ENCODE measurements around the gene MCOLN2.
"Not testable (repeated sequence)": the region's sequence is repeated elsewhere in the genome, so short reads cannot be mapped to it uniquely, and the experiment has no call there.

MCOLN2 gene

DNA sequence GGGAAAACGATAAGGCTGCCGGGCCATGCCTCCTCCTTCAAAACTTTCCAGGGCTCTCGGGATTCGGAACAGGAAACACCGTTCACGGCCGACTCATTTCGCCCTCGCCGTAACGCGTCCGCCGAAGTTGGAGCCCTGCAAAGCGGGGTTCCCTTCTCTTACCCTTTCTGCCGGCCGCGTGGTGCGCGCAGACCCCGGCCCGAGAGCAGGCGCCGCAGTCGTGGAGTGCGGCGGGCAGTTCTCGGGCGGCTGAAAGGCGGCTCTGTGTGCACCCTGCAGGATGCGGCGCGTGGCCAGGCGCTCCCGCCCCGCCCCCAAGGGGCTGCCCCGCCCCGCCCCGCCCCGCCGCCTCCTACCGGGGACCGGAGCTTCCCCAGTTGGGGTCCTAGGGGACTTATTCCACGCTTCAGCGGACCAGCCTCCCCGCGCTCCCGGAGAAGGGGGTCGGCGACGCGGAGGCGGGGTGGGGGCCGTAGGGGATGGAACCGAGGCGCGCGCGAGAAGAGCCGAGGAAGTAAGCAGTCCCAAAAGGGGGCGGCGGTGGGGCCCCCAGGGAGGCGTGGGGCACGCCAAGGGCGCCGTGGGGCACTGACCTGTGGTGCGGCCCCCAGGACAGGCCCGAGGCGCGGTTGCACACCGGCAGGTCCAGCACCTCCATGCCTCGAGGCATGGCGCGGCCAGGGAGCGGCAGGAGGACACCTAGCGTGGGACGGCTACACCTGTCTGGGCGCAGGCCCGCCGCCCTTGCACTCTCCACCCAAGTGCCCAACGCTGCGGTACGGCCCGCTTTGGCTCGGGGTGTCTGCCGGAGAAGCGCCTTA, at the start of gene MCOLN2:
Gene MCOLN2, minus strand, starts transcription at position 268 of the 821 bp plus-strand sequence. Its CDS starts 241 bp downstream, at position 27.
- peak; percentile 24 to 69 (median 66) for DNase-seq

DNA sequence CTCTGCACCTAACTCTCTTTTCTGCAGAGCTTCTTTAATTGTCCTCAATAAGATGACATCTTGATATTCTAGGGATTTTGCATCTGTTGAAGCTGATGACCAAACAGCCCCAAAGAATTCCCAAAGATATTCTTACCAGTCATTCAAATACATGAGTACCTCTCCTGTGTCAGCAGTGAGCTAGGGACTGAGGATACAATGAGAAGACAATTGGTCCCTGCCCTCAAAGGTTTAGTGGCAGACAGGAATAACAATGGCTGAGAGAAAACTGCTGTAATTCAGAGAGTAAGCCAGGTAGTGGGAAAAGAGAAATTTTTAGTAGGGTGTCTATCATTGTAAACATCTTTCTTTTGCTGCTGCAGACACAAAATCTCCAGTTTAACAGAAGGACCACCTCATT, 45.5 kb upstream of the MCOLN2 start:
- DNase-seq = no peak

DNA sequence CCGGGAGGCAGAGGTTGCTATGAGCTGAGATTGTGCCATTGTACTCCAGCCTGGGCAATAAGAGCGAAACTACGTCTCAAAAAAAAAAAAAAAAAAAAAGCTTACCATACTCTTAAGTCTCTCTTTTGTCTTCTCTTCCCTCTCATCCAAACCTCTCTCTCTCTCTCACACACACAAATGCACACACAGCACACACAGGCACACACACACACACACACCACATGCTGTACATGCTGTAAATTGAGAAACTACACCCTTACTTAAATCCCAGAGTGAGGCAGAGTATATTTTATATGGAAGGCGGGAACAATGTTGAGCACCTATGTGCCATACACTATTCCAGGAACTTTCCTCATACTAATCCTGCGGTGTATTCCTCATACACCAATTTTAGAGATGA, 44.9 kb upstream of the MCOLN2 start:
- no peak for DNase-seq

DNA sequence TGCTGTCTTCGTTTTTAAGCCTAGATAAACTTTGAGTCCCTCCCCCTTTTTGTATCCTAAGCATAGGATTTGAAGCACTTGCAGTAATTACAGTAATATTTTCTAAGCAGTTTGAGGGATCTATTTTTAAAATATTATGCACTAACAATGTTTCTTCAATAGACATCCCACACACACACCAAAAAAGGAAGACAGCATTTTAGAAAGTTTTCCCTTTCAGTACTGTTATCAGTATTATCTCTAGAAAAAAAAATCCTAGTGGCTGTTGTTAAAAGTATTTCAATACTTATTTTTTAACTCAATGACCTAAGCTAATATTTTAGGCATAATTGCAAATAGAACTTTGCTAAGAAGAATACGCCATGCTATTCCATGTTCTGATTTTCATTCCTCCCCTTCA, 36.3 kb upstream of the MCOLN2 start:
- no peak for DNase-seq

DNA sequence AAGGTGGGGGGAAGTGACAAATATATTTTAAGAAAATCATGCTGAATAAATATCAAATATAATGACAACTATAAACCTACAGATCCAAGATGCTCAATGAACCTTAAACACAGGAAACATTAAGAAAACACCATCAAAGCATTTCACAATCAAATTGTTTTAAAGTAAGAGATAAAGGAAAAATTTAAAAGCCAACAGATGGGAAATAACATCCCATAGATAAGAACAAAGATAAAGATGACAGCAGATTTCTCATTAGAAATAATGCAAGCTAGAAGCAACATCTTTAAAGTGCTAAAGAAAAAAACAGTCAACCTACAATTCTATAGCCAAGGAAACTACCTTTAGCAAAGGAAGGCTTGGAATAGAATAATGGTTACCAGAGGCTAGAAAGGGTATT, 33.6 kb upstream of the MCOLN2 start:
- DNase-seq = no peak

DNA sequence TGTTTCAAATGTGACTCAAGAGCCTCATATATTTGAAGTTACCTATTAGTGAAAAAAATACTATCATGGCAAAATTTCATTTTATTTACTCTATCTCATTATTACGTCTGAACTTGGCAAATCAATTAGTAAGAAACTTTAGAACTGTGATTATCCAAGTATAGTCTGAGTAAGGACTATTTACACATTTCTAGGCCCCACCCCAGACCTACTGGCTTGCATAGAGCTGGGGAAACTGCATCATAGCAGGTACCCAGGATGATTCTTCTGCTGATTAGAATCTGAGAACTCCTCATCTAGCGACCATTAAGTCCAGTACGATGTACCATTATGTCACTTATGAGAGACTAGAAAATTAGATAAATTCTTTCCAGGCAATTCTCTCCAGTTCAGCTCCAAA, 31.2 kb upstream of the MCOLN2 start:
- DNase-seq = no peak

DNA sequence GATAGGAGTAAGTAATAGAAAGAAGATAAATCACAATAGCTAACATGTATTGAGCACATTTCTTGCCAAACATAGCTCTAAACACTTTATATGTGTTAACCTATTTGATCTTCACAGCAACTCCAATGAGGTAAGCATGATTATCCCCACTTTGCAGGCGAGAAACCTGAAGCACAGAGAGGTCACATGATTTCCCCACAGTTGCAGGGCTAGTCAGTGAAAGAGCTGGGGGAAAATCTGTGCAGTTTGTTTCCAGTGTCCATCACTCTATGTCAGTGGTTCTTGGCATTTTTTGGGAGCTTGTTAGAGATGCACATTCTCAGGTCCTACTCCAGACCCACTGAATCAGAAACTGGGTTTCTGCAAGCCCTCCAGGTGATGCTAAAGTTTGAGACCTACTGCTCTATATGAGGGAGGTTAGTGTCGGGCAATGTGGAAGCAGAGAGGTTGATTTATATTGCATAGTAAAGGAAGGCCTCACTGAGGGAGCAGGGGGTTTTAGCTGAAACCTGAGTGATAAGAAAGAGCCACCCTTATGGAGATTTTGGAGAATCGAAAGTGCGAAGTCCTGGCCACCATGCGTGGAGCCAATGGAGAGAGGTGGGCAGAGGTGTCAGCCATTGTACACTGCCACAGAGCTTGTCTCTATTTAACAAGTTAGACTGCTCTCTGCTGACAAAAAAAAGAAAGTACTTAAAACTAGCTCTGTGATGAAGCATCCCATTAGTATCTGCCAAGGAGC, 30.5 kb upstream of the MCOLN2 start:
- DNase-seq = peak in 1 of 3 experiments; percentile 21

DNA sequence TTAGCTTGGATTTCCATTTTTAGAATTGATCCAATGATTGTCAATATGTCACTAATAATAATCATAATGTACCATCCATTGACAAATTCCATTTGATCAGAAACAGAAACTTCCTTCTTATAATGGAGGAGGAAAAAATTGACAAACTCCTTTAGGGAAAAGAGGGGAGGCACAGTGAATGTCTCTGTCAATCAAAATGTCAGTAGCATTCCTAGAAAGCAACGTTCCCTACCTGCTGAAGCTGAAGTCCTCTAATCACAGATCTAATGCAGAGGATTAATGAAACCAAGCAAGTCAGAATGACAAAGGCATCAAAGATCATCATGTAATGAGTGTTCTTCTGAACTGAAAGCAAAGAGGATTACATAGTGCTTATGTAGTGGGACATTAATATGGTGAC, 29.0 kb upstream of the MCOLN2 start:
- DNase-seq = no peak

DNA sequence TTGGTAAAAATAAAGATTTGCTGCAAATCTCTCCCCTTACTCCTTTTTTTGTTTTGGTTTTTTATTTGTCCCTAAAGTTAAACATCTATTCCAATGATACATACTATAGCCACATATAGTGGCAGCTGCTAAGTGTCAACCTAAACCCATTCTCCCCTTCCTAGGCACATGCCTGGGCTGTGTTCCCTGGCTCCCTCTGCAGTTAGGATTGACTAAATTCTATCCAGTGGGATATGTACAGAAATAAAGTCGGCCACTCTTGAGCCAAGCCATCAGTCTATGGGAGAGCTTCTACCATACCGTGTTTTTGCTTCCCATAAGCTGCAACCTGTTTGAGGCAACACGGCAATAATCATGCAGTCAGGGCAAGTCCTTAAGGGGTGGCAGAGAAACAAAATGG, 27.8 kb upstream of the MCOLN2 start:
- DNase-seq = no peak

DNA sequence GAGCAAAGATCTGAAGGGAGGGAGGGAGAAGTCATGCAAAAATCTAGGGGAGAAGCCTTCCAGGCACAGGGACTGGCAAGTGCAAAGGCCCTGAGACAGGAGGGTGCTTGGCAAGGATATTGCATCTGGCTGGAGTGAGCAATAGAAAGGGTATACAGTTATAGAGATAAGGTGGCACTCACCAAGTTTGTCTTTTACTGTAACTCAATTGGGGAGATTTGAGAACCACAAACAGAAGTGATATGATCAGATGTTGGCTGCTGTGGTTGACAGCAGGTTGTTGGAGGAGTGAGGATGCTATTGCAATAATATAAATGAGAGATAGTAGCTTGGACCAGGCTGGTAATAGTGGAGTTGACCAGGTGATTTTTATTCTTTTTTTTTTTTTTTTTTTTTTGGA, 25.8 kb upstream of the MCOLN2 start:
- DNase-seq = no peak

DNA sequence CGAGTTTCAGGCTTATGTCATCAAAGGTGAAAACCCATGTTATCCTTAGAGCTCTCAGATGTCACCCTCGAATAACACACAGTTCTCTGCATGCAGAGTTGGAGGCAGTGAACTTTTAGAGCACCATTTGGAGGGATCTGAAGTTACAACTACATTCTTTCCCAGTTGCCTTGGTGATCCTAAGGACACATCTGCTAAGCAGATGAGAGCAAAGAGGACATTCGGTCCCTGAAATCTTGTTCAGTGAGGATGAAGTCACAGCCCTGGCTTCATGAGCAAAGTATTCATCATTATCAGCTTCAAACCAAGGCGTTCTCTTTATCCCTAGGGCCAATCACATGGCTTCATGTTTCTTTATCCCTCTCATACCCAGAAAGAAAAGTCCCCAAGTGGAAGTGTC, 23.1 kb upstream of the MCOLN2 start:
- no peak for DNase-seq

DNA sequence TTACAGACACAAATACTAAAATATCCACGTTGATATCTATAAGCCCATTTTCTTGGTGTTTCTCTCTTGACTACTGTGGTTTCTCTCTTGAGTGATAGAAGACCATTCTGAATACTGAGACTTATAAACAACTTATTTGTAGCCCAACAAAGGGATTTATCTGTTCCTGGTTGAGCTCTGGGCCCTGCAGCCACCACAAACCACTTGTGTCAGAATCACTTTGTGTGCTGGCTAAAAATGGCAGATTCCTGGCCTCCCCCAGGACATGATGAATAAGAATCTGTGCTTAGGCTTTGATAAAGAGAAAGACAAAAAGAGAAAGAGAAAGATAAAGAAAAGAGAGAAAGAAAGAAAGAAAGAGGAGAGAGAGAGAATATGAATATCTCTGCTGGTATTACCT, 18.9 kb upstream of the MCOLN2 start:
- DNase-seq = no peak

DNA sequence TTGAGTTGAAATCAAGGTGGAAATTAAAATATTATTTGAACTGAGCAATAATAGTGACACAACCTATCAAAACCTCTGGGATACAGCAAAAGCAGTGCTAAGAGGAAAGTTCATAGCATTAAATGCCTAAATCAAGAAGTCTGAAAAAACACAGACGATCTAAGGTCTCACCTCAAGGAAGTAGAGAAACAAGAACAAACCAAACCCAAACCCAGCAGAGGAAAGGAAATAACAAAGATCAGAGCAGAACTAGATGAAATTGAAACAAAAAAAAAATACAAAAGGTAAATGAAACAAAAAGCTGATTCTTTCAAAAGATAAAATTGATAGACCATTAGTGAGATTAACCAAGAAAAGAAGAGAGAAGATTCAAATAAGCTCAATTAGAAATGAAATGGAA, 8.7 kb upstream of the MCOLN2 start:
- DNase-seq = not testable (repeated sequence)

DNA sequence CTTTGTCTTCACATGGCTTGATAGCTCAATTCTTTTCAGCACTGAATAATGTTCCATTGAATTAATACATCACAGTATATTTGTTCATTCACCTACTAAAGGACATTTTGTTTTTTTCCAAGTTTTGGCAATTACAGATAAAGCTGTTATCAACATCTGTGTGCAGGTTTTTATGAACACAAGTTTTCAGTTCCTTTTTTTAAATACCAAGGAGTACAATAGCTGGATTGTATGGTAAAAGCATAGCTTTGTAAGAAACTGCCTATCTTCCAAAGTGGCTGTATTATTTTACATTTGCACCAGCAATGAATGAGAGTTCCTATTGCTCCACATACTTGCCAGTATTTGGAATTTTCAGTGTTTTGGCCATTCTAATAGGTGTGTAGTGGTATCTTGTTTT, 4.8 kb upstream of the MCOLN2 start:
- no peak for DNase-seq

DNA sequence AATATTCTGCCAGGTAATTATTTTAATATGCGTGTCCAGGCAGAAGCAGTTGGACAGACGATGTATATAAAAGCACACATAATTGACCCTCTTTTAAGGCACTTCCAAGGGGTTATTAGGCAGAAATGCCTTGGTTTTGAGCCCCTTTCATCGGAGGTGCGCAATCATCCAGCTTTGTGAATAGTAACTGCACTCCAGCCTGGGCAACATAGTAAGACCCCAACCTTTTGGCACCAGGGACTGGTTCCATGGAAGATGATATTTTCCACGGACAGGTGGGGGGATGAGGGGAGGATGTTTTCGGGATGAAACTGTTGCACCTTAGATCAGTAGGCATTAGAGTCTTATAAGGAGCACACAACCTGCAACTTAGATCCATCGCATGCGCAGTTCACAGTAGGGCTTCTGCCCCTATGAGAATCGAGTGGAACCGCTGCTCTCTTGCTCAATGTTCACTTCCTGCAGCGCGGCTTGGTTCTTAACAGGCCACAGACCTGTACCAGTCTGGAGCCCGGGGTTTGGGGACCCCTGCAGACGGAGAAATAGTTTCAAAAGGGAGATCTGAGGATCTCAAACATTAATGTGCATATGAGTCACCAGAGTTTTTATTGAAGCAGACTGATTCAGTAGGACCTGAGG, 1.8 kb upstream of the MCOLN2 start:
- DNase-seq = no peak

DNA sequence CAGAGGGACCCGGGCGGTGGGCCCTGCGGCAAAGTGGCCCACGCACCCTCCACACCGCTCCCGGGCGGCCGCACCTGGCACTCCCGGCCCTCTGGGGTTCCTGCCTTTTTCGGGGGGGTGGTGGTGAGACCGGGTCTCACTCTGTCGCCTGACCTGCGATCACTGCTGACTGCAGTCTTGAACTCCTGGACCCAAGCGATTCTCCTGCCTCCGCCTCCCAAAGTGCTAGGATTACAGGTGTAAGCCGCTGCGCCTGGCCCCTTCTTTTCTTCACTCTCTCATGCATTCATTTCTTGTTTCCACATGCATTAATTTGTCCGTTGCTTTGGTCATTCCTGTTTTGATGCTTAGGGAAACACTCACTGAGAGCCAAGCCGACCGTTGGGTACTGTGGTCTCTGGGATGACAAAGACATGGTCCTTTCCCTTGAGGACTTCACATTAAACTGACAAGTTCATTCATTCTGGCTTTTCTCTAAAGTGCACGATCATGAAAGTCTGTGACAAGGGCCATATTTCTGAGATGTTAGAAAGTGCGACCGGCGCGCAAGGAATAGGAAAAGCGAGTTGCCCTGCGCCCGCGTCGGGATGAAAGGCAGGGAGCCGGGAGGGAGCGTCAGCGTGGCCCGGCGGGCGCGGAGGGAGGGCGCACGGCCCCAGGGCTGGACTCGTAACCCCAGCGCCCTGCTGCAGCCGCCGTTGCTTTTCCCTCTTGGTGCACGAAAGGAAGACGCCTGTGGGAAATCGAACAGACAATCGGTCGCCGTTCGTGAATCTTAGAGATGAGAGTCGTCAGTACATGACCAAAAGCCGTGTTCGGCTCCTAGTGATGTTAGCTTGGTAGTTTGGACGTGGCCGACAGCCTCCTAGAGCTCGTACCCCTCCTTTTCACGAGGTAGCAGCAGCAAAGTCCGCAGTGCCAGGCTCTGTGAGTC, 1.0 kb upstream of the MCOLN2 start:
- peak in 2 of 3 experiments; percentile 60 to 73 for DNase-seq

DNA sequence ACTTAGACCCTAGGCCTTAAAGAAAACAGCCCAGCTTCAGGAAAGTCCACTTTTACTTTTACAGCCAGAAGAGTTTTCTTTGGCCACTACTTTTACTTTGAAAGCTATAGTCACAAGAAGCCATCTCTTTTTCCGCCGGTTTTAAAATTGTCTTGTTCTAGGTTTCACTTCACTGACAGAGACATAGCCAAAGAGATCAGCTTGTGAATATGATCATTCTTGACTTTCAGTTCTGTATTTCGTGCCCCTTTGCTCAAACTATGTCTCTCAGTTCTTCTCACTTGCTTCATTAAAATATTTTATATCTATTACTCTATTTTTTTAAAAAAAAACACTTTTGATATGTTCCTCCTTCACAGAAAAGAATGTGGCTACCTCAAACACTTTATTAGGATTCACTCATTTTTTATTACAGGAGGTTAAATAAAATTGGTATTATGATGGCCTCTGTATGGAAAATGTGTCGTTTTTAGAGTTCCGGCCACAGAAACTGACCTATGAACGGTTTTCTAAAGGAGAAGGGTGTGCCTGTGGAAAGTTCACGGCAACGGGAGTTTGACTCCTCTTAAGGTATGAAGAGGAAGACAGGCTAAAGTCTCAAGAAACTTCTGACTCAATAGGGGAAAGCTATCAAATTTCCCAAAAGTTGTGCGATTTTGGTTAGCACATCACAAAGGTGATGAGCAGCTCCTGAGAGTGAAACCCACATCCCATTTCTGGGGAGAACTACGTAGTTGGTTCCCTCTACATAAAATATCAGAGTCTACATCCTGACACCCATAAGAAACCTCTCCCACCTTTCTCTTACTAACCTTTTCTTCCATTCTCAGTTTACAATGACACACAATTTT, 1.2 kb downstream of the MCOLN2 start:
- no peak for DNase-seq

DNA sequence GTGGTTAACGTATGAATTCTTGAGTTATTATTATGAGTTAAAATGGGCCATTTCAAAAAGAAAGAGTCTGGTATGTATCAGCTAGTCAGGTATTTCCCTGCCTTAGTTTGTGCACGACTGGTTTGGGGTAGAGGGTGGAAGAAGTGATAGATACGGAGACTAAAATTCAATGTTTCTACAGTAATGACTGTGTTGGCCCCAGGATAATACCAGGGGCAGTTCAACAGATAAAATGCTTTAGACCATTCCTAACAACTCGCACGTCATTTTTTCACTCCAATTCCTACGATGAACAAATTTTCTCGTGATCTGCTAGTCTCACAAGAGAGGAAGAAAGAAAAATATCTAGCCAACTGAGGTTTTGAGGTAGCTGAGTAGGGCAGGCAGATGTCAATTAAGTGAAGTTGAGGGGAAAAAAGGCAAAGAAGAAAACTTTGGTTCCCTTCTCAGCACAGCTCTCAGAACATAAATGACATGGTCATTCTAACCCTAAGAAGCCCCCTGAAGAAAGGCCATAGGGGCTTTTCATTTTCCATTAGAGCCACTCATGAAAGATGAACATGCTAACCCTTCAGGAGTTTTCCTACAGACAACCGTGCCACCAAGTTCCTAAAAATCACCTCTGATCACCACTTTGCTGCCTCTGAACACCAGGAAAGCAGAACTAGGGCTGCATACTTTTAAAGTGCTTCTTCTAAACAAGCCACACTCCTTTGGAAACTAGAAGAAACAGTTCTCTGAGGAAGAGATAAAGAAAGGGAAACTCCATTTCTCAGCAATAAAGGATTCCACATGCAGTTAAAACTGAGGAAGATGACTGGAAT, 5.6 kb downstream of the MCOLN2 start:
- no peak for DNase-seq

DNA sequence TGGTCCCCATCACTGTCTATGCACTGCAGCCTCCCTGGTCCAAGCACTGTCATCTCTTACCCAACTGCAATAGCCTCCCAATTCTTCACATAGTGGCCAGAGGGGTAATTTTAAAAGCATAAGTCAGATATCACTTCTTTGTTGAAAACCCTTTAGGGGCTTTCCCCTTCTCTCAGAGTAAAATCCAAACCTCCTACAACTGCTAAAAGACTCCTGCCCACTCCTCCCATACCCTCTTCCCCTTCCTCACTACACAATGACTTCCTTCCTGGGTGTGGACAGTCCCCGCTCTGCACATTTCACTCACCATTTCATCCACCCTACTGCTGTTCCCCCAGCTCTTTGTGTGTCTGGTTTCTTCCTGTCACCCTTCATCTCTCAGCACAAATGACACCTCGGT, 8.3 kb downstream of the MCOLN2 start:
- DNase-seq = no peak

DNA sequence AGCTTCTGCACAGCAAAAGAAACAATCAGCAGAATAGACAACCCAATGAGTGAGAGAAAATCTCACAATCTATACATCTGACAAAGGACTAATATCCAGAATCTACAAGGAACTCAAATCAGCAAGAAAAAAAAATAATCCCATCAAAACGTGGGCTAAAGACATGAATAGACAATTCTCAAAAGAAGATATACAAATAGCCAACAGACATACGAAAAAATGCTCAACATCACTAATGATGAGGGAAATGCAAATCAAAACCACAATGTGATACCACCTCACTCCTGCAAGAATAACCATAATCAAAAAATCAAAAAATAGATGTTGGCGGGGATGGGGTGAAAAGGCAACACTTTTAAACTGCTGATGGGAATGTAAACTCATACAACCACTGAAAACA, 10.4 kb downstream of the MCOLN2 start:
- not testable (repeated sequence) for DNase-seq

DNA sequence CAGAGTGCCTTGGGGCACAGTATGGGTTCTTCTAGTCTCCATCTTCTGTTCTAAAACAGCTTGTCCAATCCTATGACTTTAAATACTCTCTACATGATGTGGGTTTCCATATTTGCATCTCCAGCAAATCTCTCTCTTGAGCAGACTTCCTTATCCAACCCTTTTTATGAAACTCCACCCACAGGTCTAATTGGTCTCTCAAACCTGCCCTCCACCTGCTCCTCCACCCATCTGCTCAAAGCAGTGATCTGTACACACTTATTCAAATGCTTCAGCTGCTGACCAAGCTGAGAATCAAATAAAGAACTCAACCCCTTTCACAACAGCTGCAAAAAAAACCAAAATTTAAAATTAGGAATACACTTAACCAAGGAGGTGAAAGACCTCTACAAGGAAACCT, 11.5 kb downstream of the MCOLN2 start:
- peak in 1 of 3 experiments; percentile 18 for DNase-seq
